HG02981 (cell line): ENCODE results near the gene PTGDR2.

Experiments
- ATAC-seq: cut with Tn5 transposase; IDR thresholded peaks from one replicate; pipeline ENCODE4 v1.9.1; 2021; ENCODE audit warnings: mild to moderate bottlenecking, moderate library complexity; ENCODE audit not compliant: unreplicated experiment

PTGDR2 gene

GRCh38 chr11:60816590-60817157 is 39.1 kb downstream of the PTGDR2 start:
- ATAC-seq = no peak

GRCh38 chr11:60814112-60814511 is 41.6 kb downstream of the PTGDR2 start:
- ATAC-seq = no peak

DNA sequence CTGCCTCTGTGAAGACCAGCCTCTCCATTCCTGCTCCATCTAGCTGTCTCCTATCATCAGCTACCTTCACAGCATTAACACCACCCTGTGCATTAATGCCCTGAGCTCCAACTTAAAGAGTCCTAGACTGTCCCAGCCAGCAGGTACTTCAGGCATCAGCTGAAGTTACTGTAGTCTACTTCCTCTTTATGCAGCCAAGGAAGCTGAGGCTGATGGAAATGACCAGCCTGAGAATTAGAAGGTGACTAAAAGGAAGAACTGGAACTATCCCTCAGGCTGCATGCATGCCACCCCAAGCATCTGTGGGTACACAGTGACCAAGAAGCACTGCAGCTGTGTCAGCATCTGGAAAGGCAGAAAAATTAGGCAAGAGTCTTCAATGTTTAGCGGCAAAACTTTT is 42.4 kb downstream of the PTGDR2 start:
- ATAC-seq = no peak

DNA sequence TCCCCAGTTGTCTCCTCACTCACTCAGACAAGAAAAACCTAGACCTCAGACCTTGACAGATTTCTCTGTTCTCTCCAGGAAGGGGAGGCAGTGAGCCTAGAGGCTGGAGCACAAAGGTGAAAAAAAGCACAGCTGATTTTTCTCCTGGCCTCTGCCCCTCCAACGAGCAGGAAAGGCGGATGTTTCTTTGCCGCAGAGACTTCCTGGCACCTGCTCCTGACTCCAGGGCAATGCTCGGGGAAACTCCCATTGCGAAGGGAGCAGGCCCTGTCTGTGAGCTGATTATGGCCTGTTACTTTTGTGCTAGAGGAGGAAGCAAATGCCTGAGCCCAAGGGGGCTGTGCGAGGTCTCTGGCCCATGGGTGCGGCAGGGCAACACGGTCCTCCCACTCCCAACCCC is 45.2 kb downstream of the PTGDR2 start:
- ATAC-seq = no peak

DNA sequence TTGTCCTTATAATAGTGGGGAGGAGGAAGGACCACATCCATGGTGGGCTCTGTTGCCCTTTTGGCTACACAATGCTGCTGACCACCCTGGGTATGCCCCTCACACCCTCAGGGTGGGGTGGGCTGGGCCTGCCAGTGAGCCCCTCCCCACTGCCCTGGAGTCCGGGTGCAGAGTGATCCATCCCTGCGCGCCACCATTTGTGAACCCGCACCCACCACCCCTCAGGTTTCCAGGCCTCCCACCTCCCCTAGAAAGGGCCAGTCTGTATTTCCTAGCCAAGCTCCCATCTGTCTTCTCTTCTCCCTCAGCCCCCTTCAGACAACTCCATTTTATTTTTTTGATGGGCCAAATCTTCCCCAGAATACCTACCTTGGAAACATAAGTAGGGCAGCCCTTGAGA is 45.6 kb downstream of the PTGDR2 start:
- no peak for ATAC-seq

DNA sequence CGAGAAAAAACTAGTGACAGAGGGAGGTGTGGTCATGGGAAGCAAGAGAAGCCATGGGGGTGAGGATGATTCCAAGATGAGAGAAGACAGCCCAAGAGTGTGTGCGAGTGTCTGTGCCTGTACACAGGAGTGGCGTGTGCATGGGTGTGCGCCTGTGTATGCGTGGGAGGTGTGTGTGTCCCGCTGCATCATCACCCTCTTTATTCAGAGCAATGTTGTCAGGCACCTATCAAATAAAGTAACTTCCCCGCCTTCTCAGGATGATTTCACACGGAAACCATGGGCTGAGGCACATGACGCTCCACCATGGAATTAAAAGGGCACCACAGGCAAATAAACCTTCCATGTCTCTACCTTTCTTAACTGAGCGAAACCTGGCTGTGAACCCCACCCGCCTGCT is 46.1 kb downstream of the PTGDR2 start:
- no peak for ATAC-seq

DNA sequence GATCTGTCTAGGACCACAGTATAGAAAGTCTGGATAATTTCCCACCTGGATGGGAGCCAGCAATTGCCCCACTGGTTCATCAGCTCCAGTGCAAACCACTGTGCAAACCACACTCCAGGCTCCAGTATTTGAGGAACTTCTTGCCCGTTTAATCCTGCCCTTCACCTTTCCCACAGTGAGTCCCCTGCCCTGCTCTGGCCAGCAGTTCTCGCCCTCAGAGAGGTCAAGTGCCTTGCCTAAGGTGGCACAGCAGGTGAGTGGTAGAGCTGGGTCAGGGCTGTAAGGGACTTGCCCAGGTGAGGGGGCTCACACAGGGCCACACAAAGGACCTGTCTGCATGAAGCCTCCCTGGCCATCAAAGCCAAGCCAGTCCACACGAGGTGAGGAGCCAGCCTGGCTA is 46.5 kb downstream of the PTGDR2 start:
- ATAC-seq = no peak

DNA sequence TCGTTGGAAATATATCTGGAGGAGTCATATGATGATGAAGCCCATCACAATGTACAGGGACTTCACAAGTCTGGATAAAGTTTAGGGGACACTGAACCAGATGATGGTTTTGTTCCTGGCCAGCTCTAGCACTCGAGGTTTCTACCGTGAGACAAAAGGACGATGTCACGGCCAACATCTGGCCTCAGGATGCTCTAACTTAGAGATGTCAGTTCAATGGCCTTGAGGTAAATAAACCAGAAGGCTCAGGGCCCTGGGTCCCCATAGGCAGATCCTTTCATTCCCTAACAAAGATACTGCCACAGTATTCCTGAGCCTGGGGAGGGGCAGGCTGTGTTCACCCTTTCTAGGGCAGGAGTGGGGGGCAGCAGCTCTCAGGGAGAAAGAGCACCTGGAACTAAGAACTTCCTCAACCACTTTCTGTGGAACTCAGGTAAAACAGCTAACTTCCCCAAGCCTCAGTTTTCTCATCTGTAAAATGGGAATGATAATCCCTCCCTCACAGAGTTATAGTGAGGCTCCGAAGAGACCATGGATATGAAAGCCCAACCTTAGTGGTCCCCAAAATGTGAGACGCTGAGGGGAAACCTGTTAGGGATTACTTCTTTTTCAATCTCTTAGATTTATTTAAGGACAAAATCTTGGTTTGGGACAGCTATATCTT is 52.3 kb downstream of the PTGDR2 start:
- no peak for ATAC-seq

GRCh38 chr11:60801194-60801593 is 54.6 kb downstream of the PTGDR2 start:
- ATAC-seq = no peak
